ENCODE data around the gene CHST11. TPM values are rescaled to one million over a fixed set of nuclear protein-coding genes. Genes with fewer than 3 reads are reported as not detected.

CHST11 gene
- total and polyA plus RNA-seq, 7 experiments from 2014 or later: 23.4 to 74.3 (median 32.0) TPM

- peaks cover 43 to 68% (median 57%) of the 10 kb centered on the region in 7 donors for H3K4me1 Mint-ChIP-seq
- ATAC-seq (no peak), DNase-seq (no peak)
- peaks cover 0 to 20% (median 0%) of the 10 kb centered on the region in 5 donors for H3K36me3 Mint-ChIP-seq
- H3K27me3 ChIP-seq (ENCODE audit: control insufficient read depth in 2 of 2, insufficient read depth in 2 of 2, low read length in 2 of 2): no peaks in the 10 kb centered on the region
- intact Hi-C loops (cut with micrococcal nuclease): no loop called here
- H3K9me3 Mint-ChIP-seq: peaks cover 0 to 5% (median 0%) of the 10 kb centered on the region in 11 donors
- H3K9me3 ChIP-seq (ENCODE audit: control insufficient read depth in 2 of 3, low read length in 3 of 3): no peaks in the 10 kb centered on the region
- peak overlapping the region in 3 of 10 donors; percentile 16 to 35 (median 18) for H3K4me3 Mint-ChIP-seq
- H3K27ac ChIP-seq (ENCODE audit: low read depth, low read length): no peak overlapping the region
- H3K4me1 ChIP-seq (ENCODE audit: control insufficient read depth in 2 of 2, insufficient read depth in 2 of 2, low read length in 2 of 2): peaks cover 4 to 16% of the 10 kb centered on the region in 2 donors
- ChIA-PET CTCF (no interaction called here), POLR2A (no interaction called here)
- no peaks in the 10 kb centered on the region for H3K36me3 ChIP-seq (ENCODE audit: control insufficient read depth in 2 of 3, insufficient read depth in 3 of 3, low read length in 3 of 3)
- H3K27ac Mint-ChIP-seq: no peak overlapping the region
- H3K27me3 Mint-ChIP-seq: no peaks in the 10 kb centered on the region
- H3K4me3 ChIP-seq (ENCODE audit: low read length): no peak overlapping the region
Measured at GRCh38 chr12:104748356-104748755, 291.6 kb downstream of the CHST11 start.

- Histone ChIP-seq H3K36me3 (ENCODE audit: control insufficient read depth in 2 of 3, insufficient read depth in 3 of 3, low read length in 3 of 3) (no peaks in the 10 kb centered on the region), H3K4me3 (ENCODE audit: low read length) (no peak overlapping the region), H3K4me1 (ENCODE audit: control insufficient read depth in 2 of 2, insufficient read depth in 2 of 2, low read length in 2 of 2) (peaks cover 4 to 16% of the 10 kb centered on the region in 2 donors), H3K9me3 (ENCODE audit: control insufficient read depth in 2 of 3, low read length in 3 of 3) (no peaks in the 10 kb centered on the region), H3K27me3 (ENCODE audit: control insufficient read depth in 2 of 2, insufficient read depth in 2 of 2, low read length in 2 of 2) (no peaks in the 10 kb centered on the region), H3K27ac (ENCODE audit: low read depth, low read length) (no peak overlapping the region)
- peaks cover 0 to 17% (median 0%) of the 10 kb centered on the region in 5 donors for H3K36me3 Mint-ChIP-seq
- H3K4me1 Mint-ChIP-seq: peaks cover 41 to 68% (median 57%) of the 10 kb centered on the region in 7 donors
- H3K27ac Mint-ChIP-seq: peak overlapping the region in 1 of 9 donors; percentile 31
- DNase-seq (no peak), ATAC-seq (no peak)
- H3K9me3 Mint-ChIP-seq: peaks cover 0 to 3% (median 0%) of the 10 kb centered on the region in 11 donors
- H3K27me3 Mint-ChIP-seq: no peaks in the 10 kb centered on the region
- peak overlapping the region in 1 of 10 donors; percentile 9 for H3K4me3 Mint-ChIP-seq
- POLR2A ChIA-PET: no interaction called here
- CTCF ChIA-PET: no interaction called here
- intact Hi-C loops (cut with micrococcal nuclease): no loop called here
Measured at GRCh38 chr12:104748790-104749189, 292.0 kb downstream of the CHST11 start.

DNA sequence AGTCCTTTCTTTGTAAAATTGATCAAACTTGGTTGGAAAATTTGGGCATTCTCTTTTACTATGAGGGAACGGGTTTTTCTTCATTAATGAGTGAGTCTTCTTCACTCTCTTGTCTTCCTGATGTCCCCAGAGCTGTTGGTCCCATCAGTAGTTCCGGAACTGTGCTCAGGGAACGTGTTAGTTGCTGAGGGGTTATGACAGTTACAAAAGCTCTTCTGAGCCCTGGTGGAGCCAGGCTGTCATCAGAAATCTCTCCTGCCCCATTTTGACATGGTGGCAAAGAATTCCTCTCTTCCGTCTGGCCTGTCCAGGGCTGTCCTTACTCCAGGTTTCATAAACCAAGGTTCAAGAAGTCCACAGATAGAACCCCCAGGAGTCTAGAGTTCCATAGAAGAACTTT, 292.8 kb downstream of the CHST11 start:
- no peaks in the 10 kb centered on the region for H3K36me3 ChIP-seq (ENCODE audit: control insufficient read depth in 2 of 3, insufficient read depth in 3 of 3, low read length in 3 of 3)
- Mint-ChIP-seq H3K4me1 (peaks cover 42 to 67% (median 53%) of the 10 kb centered on the region in 7 donors), H3K36me3 (peaks cover 0 to 15% (median 0%) of the 10 kb centered on the region in 5 donors), H3K27ac (peak overlapping the region in 1 of 9 donors; percentile 73), H3K27me3 (no peaks in the 10 kb centered on the region), H3K4me3 (peak overlapping the region in 1 of 10 donors; percentile 57), H3K9me3 (peaks cover 0 to 2% (median 0%) of the 10 kb centered on the region in 11 donors)
- H3K27ac ChIP-seq (ENCODE audit: low read depth, low read length): no peak overlapping the region
- no peak for ATAC-seq
- H3K27me3 ChIP-seq (ENCODE audit: control insufficient read depth in 2 of 2, insufficient read depth in 2 of 2, low read length in 2 of 2): no peaks in the 10 kb centered on the region
- ChIA-PET CTCF (no interaction called here), POLR2A (no interaction called here)
- H3K9me3 ChIP-seq (ENCODE audit: control insufficient read depth in 2 of 3, low read length in 3 of 3): no peaks in the 10 kb centered on the region
- H3K4me1 ChIP-seq (ENCODE audit: control insufficient read depth in 2 of 2, insufficient read depth in 2 of 2, low read length in 2 of 2): peaks cover 4 to 16% of the 10 kb centered on the region in 2 donors
- H3K4me3 ChIP-seq (ENCODE audit: low read length): no peak overlapping the region
- intact Hi-C loops (cut with micrococcal nuclease): no loop called here
- no peak for DNase-seq

DNA sequence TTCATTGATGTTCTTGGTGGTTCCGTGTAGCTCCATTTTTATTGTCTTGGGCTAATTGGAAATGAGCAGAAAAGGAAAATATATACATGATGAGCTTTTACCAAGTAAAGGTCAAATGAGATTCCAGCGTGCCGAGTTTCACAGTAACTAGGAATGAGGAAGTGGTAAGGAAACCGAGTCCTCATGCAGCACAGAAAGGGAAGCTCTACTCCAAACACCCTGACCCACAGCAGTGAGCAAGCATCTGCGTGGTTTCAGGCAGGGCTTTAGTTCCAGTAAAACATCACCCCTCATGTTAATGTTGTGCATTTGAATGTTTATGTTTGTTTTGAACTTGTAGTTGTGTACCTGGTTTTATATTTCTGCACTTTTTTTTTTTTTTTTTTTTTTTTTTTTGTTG, 293.3 kb downstream of the CHST11 start:
- H3K36me3 Mint-ChIP-seq: peaks cover 0 to 20% (median 0%) of the 10 kb centered on the region in 5 donors
- ATAC-seq (peak; percentile 85), DNase-seq (no peak)
- ChIA-PET POLR2A (no interaction called here), CTCF (no interaction called here)
- no peaks in the 10 kb centered on the region for H3K36me3 ChIP-seq (ENCODE audit: control insufficient read depth in 2 of 3, insufficient read depth in 3 of 3, low read length in 3 of 3)
- H3K4me1 Mint-ChIP-seq: peaks cover 39 to 72% (median 50%) of the 10 kb centered on the region in 7 donors
- intact Hi-C loops (cut with micrococcal nuclease): no loop called here
- H3K27ac Mint-ChIP-seq: peak overlapping the region in 2 of 9 donors; percentile 53 to 73
- H3K9me3 ChIP-seq (ENCODE audit: control insufficient read depth in 2 of 3, low read length in 3 of 3): no peaks in the 10 kb centered on the region
- peak overlapping the region in 1 of 10 donors; percentile 57 for H3K4me3 Mint-ChIP-seq
- H3K27me3 ChIP-seq (ENCODE audit: control insufficient read depth in 2 of 2, insufficient read depth in 2 of 2, low read length in 2 of 2): no peaks in the 10 kb centered on the region
- H3K4me1 ChIP-seq (ENCODE audit: control insufficient read depth in 2 of 2, insufficient read depth in 2 of 2, low read length in 2 of 2): peaks cover 4 to 16% of the 10 kb centered on the region in 2 donors
- H3K9me3 Mint-ChIP-seq: peaks cover 0 to 2% (median 0%) of the 10 kb centered on the region in 11 donors
- H3K27me3 Mint-ChIP-seq: no peaks in the 10 kb centered on the region
- no peak overlapping the region for H3K4me3 ChIP-seq (ENCODE audit: low read length)
- no peak overlapping the region for H3K27ac ChIP-seq (ENCODE audit: low read depth, low read length)

DNA sequence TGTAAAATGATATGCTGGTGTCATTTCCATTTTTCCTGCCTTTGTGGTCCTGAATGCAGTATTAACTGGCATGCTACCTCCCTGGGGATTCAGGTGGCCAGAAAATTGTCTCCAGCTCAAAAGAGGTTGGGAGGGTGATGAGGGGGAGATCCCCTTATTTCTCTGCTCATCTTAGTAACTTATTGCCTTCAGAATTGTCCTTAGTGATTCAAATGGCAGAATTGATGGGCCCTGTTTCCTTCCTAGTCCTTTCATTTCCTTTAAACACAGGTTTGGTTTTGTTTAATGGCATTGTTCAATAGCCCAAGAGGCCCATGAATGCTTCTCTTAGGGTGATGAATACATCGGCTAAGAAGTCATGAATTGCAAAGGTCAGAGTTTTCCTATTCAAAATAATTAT, 294.4 kb downstream of the CHST11 start:
- H3K4me1 ChIP-seq (ENCODE audit: control insufficient read depth in 2 of 2, insufficient read depth in 2 of 2, low read length in 2 of 2): peaks cover 4 to 16% of the 10 kb centered on the region in 2 donors
- peak overlapping the region in 1 of 10 donors; percentile 19 for H3K4me3 Mint-ChIP-seq

DNA sequence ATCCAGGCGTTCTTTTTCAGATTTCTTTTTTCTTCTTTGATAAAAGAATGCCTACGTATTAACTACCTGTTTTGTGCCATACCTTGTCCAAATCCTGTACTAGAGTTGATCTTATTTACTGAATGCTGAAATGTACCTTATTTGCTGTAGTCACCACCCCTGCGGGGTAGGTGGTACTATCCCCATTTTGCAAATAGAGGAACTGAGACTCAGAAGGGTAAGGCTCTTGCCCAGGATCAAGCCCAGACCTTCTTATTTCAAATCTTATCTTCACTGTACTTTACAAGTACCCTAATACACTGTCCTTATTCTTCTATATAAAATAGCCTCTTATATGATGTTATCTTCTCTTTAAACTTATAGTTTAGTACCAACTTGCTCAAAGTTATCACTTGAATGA, 294.8 kb downstream of the CHST11 start:
- peaks cover 0 to 2% (median 0%) of the 10 kb centered on the region in 11 donors for H3K9me3 Mint-ChIP-seq
- H3K36me3 Mint-ChIP-seq: peaks cover 0 to 28% (median 8%) of the 10 kb centered on the region in 5 donors
- DNase-seq (no peak), ATAC-seq (no peak)
- no peaks in the 10 kb centered on the region for H3K27me3 Mint-ChIP-seq
- intact Hi-C loops (cut with micrococcal nuclease): no loop called here
- H3K27ac Mint-ChIP-seq: peak overlapping the region in 2 of 9 donors; percentile 43 to 65
- Histone ChIP-seq H3K36me3 (ENCODE audit: control insufficient read depth in 2 of 3, insufficient read depth in 3 of 3, low read length in 3 of 3) (no peaks in the 10 kb centered on the region), H3K4me3 (ENCODE audit: low read length) (no peak overlapping the region), H3K27ac (ENCODE audit: low read depth, low read length) (no peak overlapping the region), H3K9me3 (ENCODE audit: control insufficient read depth in 2 of 3, low read length in 3 of 3) (no peaks in the 10 kb centered on the region), H3K27me3 (ENCODE audit: control insufficient read depth in 2 of 2, insufficient read depth in 2 of 2, low read length in 2 of 2) (no peaks in the 10 kb centered on the region), H3K4me1 (ENCODE audit: control insufficient read depth in 2 of 2, insufficient read depth in 2 of 2, low read length in 2 of 2) (peaks cover 4 to 16% of the 10 kb centered on the region in 2 donors)
- CTCF ChIA-PET: no interaction called here
- POLR2A ChIA-PET: interaction anchor here (0.6 kb wide), 1 partner anchor 104 kb away, joined by 7 read pairs; no protein-coding TSS in a partner anchor
- no peak overlapping the region for H3K4me3 Mint-ChIP-seq
- peaks cover 30 to 58% (median 36%) of the 10 kb centered on the region in 7 donors for H3K4me1 Mint-ChIP-seq

More for the DNA sequence above, 294.4 kb downstream of the CHST11 start:
- DNase-seq (no peak), ATAC-seq (no peak)
- no peak overlapping the region for H3K27ac ChIP-seq (ENCODE audit: low read depth, low read length)
- ChIA-PET POLR2A (interaction anchor here (0.6 kb wide), 1 partner anchor 105 kb away, joined by 7 read pairs; no protein-coding TSS in a partner anchor), CTCF (no interaction called here)
- Mint-ChIP-seq H3K4me1 (peaks cover 33 to 62% (median 41%) of the 10 kb centered on the region in 7 donors), H3K36me3 (peaks cover 0 to 23% (median 5%) of the 10 kb centered on the region in 5 donors), H3K27me3 (no peaks in the 10 kb centered on the region), H3K9me3 (peaks cover 0 to 2% (median 0%) of the 10 kb centered on the region in 11 donors), H3K27ac (peak overlapping the region in 2 of 9 donors; percentile 51 to 54)
- H3K4me3 ChIP-seq (ENCODE audit: low read length): no peak overlapping the region
- no peaks in the 10 kb centered on the region for H3K9me3 ChIP-seq (ENCODE audit: control insufficient read depth in 2 of 3, low read length in 3 of 3)
- intact Hi-C loops (cut with micrococcal nuclease): no loop called here
- no peaks in the 10 kb centered on the region for H3K27me3 ChIP-seq (ENCODE audit: control insufficient read depth in 2 of 2, insufficient read depth in 2 of 2, low read length in 2 of 2)
- no peaks in the 10 kb centered on the region for H3K36me3 ChIP-seq (ENCODE audit: control insufficient read depth in 2 of 3, insufficient read depth in 3 of 3, low read length in 3 of 3)

- Histone ChIP-seq H3K4me1 (ENCODE audit: control insufficient read depth in 2 of 2, insufficient read depth in 2 of 2, low read length in 2 of 2) (peaks cover 2 to 13% of the 10 kb centered on the region in 2 donors), H3K9me3 (ENCODE audit: control insufficient read depth in 2 of 3, low read length in 3 of 3) (no peaks in the 10 kb centered on the region), H3K27me3 (ENCODE audit: control insufficient read depth in 2 of 2, insufficient read depth in 2 of 2, low read length in 2 of 2) (no peaks in the 10 kb centered on the region), H3K27ac (ENCODE audit: low read depth, low read length) (no peak overlapping the region), H3K4me3 (ENCODE audit: low read length) (no peak overlapping the region), H3K36me3 (ENCODE audit: control insufficient read depth in 2 of 3, insufficient read depth in 3 of 3, low read length in 3 of 3) (peaks cover 0 to 4% (median 0%) of the 10 kb centered on the region in 3 experiments)
- Mint-ChIP-seq H3K4me1 (peaks cover 27 to 53% (median 32%) of the 10 kb centered on the region in 7 donors), H3K9me3 (peaks cover 0 to 2% (median 0%) of the 10 kb centered on the region in 11 donors), H3K27ac (peak overlapping the region in 5 of 9 donors; percentile 14 to 65 (median 36)), H3K27me3 (no peaks in the 10 kb centered on the region), H3K36me3 (peaks cover 0 to 32% (median 12%) of the 10 kb centered on the region in 5 donors), H3K4me3 (no peak overlapping the region)
- ChIA-PET POLR2A (interaction anchor here (0.6 kb wide), 1 partner anchor 104 kb away, joined by 7 read pairs; no protein-coding TSS in a partner anchor), CTCF (no interaction called here)
- ATAC-seq (no peak), DNase-seq (no peak)
- intact Hi-C loops (cut with micrococcal nuclease): no loop called here
Measured at GRCh38 chr12:104752016-104752415, 295.3 kb downstream of the CHST11 start.
